Liver (tissue), 3 donors: ENCODE data around the gene CSNK2A3.

ENCODE experiments used
- CTCF ChIP-seq: fragments of 150-350 bp; IDR thresholded peaks from 2 replicates; pipeline ENCODE4 v1.5.1; 2017; ENCODE audit warnings: improper control_type of control experiment, low read depth, low read length; ENCODE audit not compliant: missing input control
- GABPA ChIP-seq, 2 donors: IDR thresholded peaks in 1 of 2; conservative IDR thresholded peaks in 1 of 2; 2 replicates each; pipeline ENCODE4 v1.6.1; 2016; ENCODE audit warnings: antibody characterized with exemption in 2 of 2, mild to moderate bottlenecking in 1 of 2, moderate library complexity in 1 of 2
- JUND ChIP-seq, 2 donors: IDR thresholded peaks; 2 replicates each; pipeline ENCODE4 v1.6.1; 2016; ENCODE audit warnings: antibody characterized with exemption in 2 of 2
- RAD21 ChIP-seq, 2 donors: IDR thresholded peaks; 2 replicates each; pipeline ENCODE4 v1.6.1; 2016; ENCODE audit warnings: antibody characterized with exemption in 2 of 2, mild to moderate bottlenecking in 2 of 2
- SP1 ChIP-seq: IDR thresholded peaks from 2 replicates; pipeline ENCODE4 v1.6.1; 2018; ENCODE audit warnings: antibody characterized with exemption, mild to moderate bottlenecking
- TF ChIP-seq, protein P1 (sequence below): IDR thresholded peaks from 2 replicates; pipeline ENCODE4 v1.6.1; 2016; ENCODE audit warnings: antibody characterized with exemption, mild to moderate bottlenecking
- donor health status: healthy.
- donor health status: healthy.

- no peak for TF ChIP-seq RAD21 (IDR thresholded peaks at IDR 0.05)
- no peak for TF ChIP-seq CTCF
- TF ChIP-seq JUND (IDR thresholded peaks at IDR 0.05), result no peak
- TF ChIP-seq GABPA (IDR thresholded peaks at IDR 0.05 in 1 of 2, conservative IDR thresholded peaks at IDR 0.05 in 1 of 2), result no peak
- TF ChIP-seq SP1, result no peak
- TF ChIP-seq, protein P1, sequence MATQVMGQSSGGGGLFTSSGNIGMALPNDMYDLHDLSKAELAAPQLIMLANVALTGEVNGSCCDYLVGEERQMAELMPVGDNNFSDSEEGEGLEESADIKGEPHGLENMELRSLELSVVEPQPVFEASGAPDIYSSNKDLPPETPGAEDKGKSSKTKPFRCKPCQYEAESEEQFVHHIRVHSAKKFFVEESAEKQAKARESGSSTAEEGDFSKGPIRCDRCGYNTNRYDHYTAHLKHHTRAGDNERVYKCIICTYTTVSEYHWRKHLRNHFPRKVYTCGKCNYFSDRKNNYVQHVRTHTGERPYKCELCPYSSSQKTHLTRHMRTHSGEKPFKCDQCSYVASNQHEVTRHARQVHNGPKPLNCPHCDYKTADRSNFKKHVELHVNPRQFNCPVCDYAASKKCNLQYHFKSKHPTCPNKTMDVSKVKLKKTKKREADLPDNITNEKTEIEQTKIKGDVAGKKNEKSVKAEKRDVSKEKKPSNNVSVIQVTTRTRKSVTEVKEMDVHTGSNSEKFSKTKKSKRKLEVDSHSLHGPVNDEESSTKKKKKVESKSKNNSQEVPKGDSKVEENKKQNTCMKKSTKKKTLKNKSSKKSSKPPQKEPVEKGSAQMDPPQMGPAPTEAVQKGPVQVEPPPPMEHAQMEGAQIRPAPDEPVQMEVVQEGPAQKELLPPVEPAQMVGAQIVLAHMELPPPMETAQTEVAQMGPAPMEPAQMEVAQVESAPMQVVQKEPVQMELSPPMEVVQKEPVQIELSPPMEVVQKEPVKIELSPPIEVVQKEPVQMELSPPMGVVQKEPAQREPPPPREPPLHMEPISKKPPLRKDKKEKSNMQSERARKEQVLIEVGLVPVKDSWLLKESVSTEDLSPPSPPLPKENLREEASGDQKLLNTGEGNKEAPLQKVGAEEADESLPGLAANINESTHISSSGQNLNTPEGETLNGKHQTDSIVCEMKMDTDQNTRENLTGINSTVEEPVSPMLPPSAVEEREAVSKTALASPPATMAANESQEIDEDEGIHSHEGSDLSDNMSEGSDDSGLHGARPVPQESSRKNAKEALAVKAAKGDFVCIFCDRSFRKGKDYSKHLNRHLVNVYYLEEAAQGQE, result no peak
Observed at GRCh38 chr11:11322101-11322500, 30.9 kb downstream of the CSNK2A3 start.
